GOT3 (cell line): ENCODE data around the gene CELF6.

ENCODE experiments used
- DNase-seq: peaks from one replicate; lab custom pipeline; 2025; ENCODE audit warnings: mixed read lengths; lab: John Stamatoyannopoulos, UW

CELF6 gene

DNA sequence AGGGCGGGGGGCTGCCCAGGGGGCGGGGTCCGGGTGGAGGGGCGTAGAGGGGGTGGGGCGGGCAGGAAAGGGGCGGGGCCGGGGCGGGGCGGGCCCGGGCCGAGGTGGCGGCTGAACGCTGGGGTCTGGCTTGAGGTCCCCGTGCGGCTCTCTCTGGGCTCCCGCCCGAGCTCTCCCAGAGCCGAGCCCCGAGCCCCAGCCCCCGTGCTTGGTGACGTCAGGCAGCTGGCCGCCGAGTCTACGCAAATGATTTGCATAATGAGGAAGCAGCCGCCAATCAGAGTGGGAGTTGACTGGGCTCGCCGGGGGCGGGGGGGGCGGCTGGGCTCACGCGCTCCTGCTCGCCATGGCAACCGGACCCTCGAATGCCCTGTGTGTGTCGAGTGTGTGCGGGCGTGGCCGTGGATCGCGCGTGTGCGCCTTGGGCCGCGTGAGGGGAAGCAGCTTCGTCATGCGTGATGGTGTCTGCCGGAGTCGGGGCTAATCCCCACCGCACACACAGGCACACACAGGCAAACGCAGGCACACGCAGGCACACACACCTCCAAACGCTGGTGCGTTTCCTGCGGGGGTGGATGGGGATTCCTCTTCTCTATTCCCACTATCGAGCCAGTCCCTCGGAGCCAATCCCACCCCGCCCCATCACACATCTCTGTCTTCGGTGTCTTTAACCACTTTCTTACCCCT lies at the start of gene CELF6:
Gene CELF6 (minus strand): TSS at position 173 of the 687 bp plus-strand sequence. CDS start 283 bp downstream, outside the sequence.
- no peak for DNase-seq

GRCh38 chr15:72368899-72369298 lies 48.9 kb upstream of the CELF6 start:
- DNase-seq: no peak

GRCh38 chr15:72368325-72368724 lies 48.4 kb upstream of the CELF6 start:
- DNase-seq: no peak

DNA sequence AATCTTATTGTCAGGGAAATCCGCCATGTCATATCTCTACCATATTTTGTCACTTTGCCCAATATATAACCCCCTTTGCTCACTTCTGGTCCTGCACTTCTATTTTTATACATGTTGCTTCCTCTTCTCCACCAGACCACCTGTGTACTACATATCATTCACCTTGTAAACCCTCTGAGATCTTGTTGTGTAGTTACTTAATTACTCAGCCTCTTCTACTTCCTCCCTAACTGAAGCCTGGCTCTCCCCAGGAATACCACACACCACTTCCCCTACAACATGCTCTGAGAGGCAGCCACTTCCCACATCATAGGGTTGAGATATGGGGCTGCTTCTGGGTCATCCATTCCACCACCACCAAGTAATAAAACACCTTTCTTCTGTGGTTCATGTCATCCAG lies 45.9 kb upstream of the CELF6 start:
- DNase-seq: no peak

GRCh38 chr15:72361176-72361575 lies 41.2 kb upstream of the CELF6 start:
- no peak for DNase-seq

GRCh38 chr15:72358650-72359171 lies 38.8 kb upstream of the CELF6 start:
- DNase-seq: no peak

DNA sequence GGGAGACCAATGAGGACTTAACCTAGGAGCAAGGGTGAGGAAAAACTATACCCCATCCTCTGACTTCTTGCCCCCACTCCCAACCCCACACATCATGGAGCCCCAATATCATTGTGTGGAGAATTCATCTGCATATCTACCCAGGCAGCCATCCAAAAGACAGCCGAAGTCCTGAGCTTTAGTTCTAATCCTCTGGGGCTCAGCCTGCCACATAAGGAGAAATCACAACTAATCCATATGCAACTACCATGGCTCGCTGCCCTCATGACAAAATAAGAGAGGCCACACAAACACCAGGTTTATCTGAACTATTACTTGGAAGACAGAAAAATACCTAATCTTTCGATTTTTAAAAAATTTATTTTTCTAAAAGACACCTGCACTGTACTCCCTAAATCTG lies 38.2 kb upstream of the CELF6 start:
- DNase-seq: no peak

GRCh38 chr15:72354496-72354895 lies 34.5 kb upstream of the CELF6 start:
- no peak for DNase-seq

DNA sequence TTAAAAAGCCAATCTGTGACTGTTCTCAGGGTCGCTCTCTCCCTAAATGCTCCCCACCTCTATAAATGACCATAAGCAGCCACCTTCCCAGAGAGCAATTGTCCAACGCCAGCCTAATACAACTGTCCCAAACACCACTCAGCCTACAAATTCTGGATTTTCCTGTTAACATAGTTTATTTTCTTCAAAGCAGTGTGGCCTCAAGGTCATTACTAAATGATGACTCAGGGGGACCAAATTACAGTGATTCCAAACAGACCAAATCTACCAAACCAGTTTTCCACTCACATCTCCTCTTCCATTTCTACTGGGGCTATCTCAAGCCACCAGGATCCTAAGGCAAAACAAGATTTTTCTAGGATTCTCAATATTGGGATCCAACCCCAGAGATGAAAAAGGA lies 33.3 kb upstream of the CELF6 start:
- DNase-seq: no peak

- no peak for DNase-seq
These were observed 25.8 kb upstream of the CELF6 start for GRCh38 chr15:72345806-72346205.

DNA sequence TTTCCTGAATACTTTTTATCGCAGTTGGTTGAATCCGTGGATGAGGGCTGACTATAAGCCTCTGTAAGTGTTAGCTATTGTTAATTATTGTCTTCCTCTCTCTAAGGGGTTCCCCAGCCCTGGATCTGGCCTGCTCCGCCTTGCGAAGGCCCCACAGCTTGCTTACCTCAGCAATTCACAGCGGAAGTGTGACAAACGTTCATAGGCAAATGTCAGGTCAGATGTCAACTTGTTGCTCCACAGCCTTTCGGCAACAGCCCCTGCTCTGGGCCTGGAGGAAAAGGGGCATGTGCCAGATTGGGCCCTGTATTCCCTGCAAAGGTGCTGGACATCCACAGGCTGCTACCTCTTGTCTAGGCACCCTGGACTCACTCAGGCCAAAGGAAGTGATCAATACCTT lies 25.3 kb upstream of the CELF6 start:
- DNase-seq: no peak

DNA sequence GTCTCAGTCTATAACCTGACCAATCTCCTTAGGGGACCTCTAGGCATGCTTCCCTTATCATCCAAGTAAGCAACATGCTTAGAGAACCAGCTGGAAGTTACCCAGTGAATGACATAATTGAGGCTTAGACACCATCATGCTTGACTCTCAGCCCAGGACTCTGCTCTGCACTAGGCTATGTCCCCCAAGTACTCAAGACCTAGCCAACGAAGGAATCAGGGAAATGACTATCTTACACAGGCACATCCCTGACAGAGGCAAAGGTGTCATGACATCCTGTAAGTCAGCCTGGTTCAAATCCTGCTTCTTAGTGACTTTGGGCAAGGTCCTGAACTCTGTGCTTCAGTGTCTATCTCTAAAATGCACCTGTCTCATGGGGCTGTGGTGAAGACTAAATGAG lies 24.6 kb upstream of the CELF6 start:
- DNase-seq: no peak

DNA sequence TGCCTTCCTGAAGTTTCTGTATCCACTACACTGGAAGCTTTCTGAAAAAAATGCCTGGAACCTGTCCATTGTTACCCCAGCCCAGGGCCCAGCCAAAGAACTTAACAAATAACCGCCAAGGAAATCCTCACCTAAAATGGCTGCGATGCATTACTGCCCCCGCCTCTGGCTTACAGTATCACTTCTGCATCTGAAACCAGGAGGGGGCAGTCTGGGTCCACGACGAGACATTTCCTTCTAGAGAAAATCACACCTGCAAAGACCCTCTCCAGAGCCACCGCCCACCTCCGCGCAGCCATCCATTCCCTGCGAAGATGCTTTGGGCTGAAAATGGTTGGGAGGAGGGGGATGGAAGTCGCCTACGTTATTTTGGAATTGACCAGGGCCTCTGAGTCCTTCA lies 22.4 kb upstream of the CELF6 start:
- DNase-seq: no peak

DNA sequence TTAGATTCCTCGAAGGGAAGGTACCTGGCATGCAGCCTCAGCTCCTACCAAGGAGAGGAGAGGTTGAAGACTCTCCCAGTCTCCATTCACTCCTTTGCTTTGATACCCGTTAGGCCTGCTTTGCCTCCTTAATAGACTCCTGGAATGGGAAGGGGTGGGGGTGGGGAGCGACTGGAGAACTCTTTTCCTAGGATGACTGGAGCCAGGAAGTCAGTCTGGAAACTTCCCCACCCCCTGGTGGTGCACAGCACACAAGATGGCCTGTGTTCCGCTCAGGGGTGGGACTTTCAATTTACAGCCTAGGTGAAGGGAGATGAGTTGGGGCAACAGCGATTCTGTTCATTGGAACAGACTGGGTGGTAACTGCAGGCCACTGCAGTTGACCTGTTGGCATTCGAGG lies 21.4 kb upstream of the CELF6 start:
- no peak for DNase-seq

- DNase-seq: no peak
These were observed 20.4 kb upstream of the CELF6 start for GRCh38 chr15:72340366-72340765.

DNA sequence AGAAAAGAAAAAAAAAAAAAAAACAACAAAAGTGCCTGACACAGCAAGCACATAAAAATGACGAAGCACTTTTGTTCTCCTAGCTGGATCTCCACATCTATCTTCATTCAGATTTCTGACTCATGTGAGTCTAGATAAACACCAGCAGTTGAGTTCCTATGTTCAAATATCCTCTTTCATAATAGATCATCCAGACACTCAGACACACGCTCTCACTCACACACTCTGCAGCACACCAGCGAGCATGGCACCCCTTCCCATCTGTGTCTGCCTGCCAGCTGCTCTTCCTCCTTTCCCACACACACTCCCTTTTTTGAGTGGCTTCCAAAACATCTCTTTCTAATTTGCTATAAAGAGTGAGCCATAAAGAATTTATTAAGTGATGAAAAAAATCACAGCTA lies 19.8 kb upstream of the CELF6 start:
- no peak for DNase-seq

DNA sequence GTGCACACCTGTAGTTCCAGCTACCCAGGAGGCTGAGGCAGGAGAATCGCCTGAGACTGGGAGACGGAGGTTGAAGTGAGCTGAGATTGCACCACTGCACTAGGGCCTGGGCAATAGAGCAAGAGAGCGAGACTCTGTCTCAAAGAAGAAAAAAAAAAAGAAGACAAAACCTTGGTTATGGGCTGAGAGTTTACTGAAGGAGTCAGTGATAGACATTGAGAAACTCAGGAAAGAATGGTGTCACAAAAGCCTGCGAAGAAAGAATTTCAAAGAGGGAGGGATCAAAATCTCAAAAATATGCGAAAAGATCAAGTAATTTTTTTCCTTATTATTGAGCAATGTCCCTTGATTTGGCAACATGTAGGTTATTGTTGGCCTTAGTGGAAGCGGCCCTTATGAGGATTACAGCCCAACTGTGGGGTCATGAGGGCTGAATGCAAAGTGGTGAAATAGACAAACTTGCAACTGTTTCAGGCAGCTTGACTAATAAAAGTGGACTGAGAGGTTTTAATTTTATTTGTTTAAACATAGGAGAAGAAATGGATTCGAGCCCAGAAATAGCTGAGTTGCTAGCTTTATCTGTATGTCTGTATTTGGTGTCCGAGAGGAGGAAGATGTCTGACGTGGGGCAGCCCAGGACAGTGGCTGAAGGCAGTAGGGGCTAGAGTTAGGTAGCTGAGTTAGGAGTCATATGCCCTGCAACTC lies 18.8 kb upstream of the CELF6 start:
- DNase-seq: no peak

GRCh38 chr15:72338148-72338547 lies 18.2 kb upstream of the CELF6 start:
- no peak for DNase-seq

GRCh38 chr15:72334842-72335241 lies 14.9 kb upstream of the CELF6 start:
- DNase-seq: no peak

DNA sequence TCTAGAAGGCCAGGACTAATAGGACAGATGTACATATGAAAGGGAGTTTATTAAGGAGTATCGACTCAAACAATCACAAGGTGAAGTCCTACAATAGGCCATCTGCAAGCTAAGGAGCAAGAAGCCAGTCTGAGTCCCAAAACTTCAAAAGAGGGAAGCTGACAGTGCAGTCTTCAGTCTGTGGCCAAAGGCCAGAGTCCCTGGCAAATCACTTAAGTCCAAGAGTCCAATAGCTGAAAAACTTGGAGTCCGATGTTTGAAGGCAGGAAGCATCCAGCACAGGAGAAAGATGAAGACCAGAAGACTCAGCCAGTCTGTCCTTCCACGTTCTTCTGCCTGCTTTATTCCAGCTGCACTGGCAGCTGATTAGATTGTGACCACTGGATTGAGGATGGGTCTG lies 11.1 kb upstream of the CELF6 start:
- no peak for DNase-seq

- no peak for DNase-seq
These were observed 3.8 kb upstream of the CELF6 start for GRCh38 chr15:72323752-72324151.

GRCh38 chr15:72319360-72319984 lies 485 bp downstream of the CELF6 start:
- DNase-seq: no peak

DNA sequence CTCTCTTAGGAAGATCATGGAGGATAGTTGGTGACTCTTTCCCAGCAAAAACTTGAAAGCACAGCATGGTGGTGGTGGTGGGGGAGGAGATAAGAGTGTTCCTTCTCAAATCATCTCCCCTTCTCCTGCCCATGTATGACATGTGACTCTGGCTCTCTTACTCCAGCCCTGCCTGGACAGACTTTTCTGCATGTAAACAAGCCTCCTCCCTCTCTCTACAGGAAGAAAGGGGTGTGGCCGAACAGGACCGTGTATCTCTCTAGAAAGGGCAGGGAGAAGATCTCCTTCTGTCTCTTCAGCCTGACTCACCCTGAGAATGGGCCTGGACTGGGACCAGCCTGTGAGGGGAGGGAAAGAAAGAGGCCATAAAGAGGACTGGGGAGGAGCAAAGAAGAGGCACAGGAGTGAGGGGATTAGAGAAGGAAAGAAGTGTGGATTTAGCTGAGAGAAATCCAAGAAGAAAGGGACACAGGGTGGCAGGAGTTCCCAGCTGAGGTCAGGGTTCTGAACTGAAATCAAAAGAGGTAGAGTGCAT lies 1.5 kb downstream of the CELF6 start:
- no peak for DNase-seq
